Liver (tissue), 9 donors: ENCODE measurements around the gene LRRC36. TPM values are rescaled to one million over a fixed set of nuclear protein-coding genes. Genes with fewer than 3 reads are reported as not detected.

ENCODE experiments used
- DNase-seq: peaks from one replicate; pipeline ENCODE4 v3.0.0-alpha.2; 2017; ENCODE audit warnings: low spot score
- H3K27ac ChIP-seq, 2 donors: one replicate each; pipeline ENCODE4 v1.7.0; 2013; ENCODE audit warnings: inconsistent platforms in 2 of 2, low read length in 2 of 2, control low read depth in 1 of 2, low read depth in 1 of 2, mild to moderate bottlenecking in 1 of 2
- H3K27me3 ChIP-seq, 4 donors: one replicate each; pipeline versions ENCODE4 v1.6.1 to v1.7.0; 2013; ENCODE audit warnings: low read length in 3 of 4, inconsistent platforms in 1 of 4, mild to moderate bottlenecking in 1 of 4, moderate library complexity in 1 of 4; ENCODE audit not compliant: control insufficient read depth in 4 of 4, insufficient read depth in 4 of 4
- H3K36me3 ChIP-seq, 4 donors: one replicate each; pipeline versions ENCODE4 v1.6.1 to v1.7.0; 2013; ENCODE audit warnings: low read length in 3 of 4, mild to moderate bottlenecking in 3 of 4, low read depth in 1 of 4, moderate library complexity in 1 of 4; ENCODE audit not compliant: control insufficient read depth in 4 of 4, insufficient read depth in 3 of 4
- H3K4me1 ChIP-seq, 4 donors: one replicate each; pipeline versions ENCODE4 v1.6.1 to v1.7.0; 2013; ENCODE audit warnings: low read length in 3 of 4, mild to moderate bottlenecking in 3 of 4, moderate library complexity in 1 of 4; ENCODE audit not compliant: control insufficient read depth in 4 of 4, insufficient read depth in 4 of 4
- H3K4me3 ChIP-seq, 3 donors: one replicate each; pipeline versions ENCODE4 v1.6.1 to v1.7.0; 2013; ENCODE audit warnings: low read length in 3 of 3, control low read depth in 1 of 3, low read depth in 1 of 3, mild to moderate bottlenecking in 1 of 3
- H3K9ac ChIP-seq, 2 donors: one replicate each; pipeline ENCODE4 v1.7.0; 2013; ENCODE audit warnings: low read length in 2 of 2, mild to moderate bottlenecking in 2 of 2, moderate library complexity in 2 of 2, control low read depth in 1 of 2, low read depth in 1 of 2
- H3K9me3 ChIP-seq, 4 donors: one replicate each; pipeline versions ENCODE4 v1.6.1 to v1.7.0; 2013; ENCODE audit warnings: low read length in 3 of 4; ENCODE audit not compliant: control insufficient read depth in 4 of 4
- EGR1 ChIP-seq, 2 donors: IDR thresholded peaks; 2 replicates each; pipeline ENCODE4 v1.6.1; 2016 to 2018; ENCODE audit warnings: antibody characterized with exemption in 2 of 2, low read depth in 2 of 2
- FOXA1 ChIP-seq: IDR thresholded peaks from 2 replicates; pipeline ENCODE4 v1.6.1; 2016; ENCODE audit warnings: antibody characterized with exemption
- FOXA2 ChIP-seq: IDR thresholded peaks from 2 replicates; pipeline ENCODE4 v1.6.1; 2016; ENCODE audit warnings: antibody characterized with exemption
- GABPA ChIP-seq, 2 donors: IDR thresholded peaks in 1 of 2; conservative IDR thresholded peaks in 1 of 2; 2 replicates each; pipeline ENCODE4 v1.6.1; 2016; ENCODE audit warnings: antibody characterized with exemption in 2 of 2, mild to moderate bottlenecking in 1 of 2, moderate library complexity in 1 of 2
- HNF4A ChIP-seq, 2 donors: conservative IDR thresholded peaks; 2 replicates each; pipeline ENCODE4 v1.6.1; 2016; ENCODE audit warnings: antibody characterized with exemption in 2 of 2, mild to moderate bottlenecking in 2 of 2
- HNF4G ChIP-seq: IDR thresholded peaks from 2 replicates; pipeline ENCODE4 v1.6.1; 2016; ENCODE audit warnings: antibody characterized with exemption
- JUND ChIP-seq, 2 donors: IDR thresholded peaks; 2 replicates each; pipeline ENCODE4 v1.6.1; 2016; ENCODE audit warnings: antibody characterized with exemption in 2 of 2
- NR2F2 ChIP-seq: IDR thresholded peaks from 2 replicates; pipeline ENCODE4 v1.6.1; 2016; ENCODE audit warnings: antibody characterized with exemption
- RAD21 ChIP-seq, 2 donors: IDR thresholded peaks; 2 replicates each; pipeline ENCODE4 v1.6.1; 2016; ENCODE audit warnings: antibody characterized with exemption in 2 of 2, mild to moderate bottlenecking in 2 of 2
- SP1 ChIP-seq: IDR thresholded peaks from 2 replicates; pipeline ENCODE4 v1.6.1; 2018; ENCODE audit warnings: antibody characterized with exemption, mild to moderate bottlenecking
- TAF1 ChIP-seq: conservative IDR thresholded peaks from 2 replicates; pipeline ENCODE4 v1.6.1; 2016; ENCODE audit warnings: antibody characterized with exemption, mild to moderate bottlenecking
- YY1 ChIP-seq: IDR thresholded peaks from 2 replicates; pipeline ENCODE4 v1.6.1; 2016; ENCODE audit warnings: antibody characterized with exemption, mild to moderate bottlenecking
- WGBS: extraction: QIAGEN DNeasy Blood & Tissue Kit; methylation state at CpG from one replicate; pipeline ENCODE4 v1.1.7; 2013; 5-methylcytosine and 5-hydroxymethylcytosine counted together
- polyA plus RNA-seq, 2 donors: library from polyadenylated mRNA; stranded (reverse) in 1 of 2; unstranded in 1 of 2; fragments of 200-250 nt in 1 of 2; fragments of >200 nt in 1 of 2; fragmentation: Nextera tagmentation in 1 of 2; extraction: Ambion mirVana in 1 of 2; gene quantifications; one replicate each; pipeline versions ENCODE4 v1.2.1 to v1.2.3, GENCODE V29; 2013 to 2015
- total RNA-seq, 2 donors: library from RNA; depleted of rRNA; stranded (reverse); fragments of >200 nt; gene quantifications; one replicate each; pipeline ENCODE4 v1.2.3, GENCODE V29; 2014
- TF ChIP-seq, protein P1 (sequence below): IDR thresholded peaks from 2 replicates; pipeline ENCODE4 v1.6.1; 2016; ENCODE audit warnings: antibody characterized with exemption, mild to moderate bottlenecking
- TF ChIP-seq, protein P2 (sequence below): IDR thresholded peaks from 2 replicates; pipeline ENCODE4 v1.6.1; 2016; ENCODE audit warnings: antibody characterized with exemption
- TF ChIP-seq, protein P3 (sequence below): IDR thresholded peaks from 2 replicates; pipeline ENCODE4 v1.6.1; 2016; ENCODE audit warnings: antibody characterized with exemption
- TF ChIP-seq, protein P4 (sequence below): fragments of 150-350 bp; IDR thresholded peaks from 2 replicates; pipeline ENCODE4 v1.5.1; 2017; ENCODE audit warnings: improper control_type of control experiment, low read depth, low read length; ENCODE audit not compliant: missing input control
- TF ChIP-seq, protein P5 (sequence below): IDR thresholded peaks from 2 replicates; pipeline ENCODE4 v1.6.1; 2016; ENCODE audit warnings: antibody characterized with exemption
- donor health status: healthy.
- donor health status: healthy.
- donor health status: healthy.
- donor health status: healthy.
- donor health status: healthy.

Gene LRRC36
- total and polyA plus RNA-seq, 4 donors: 0.08 TPM; not detected in 3

DNA sequence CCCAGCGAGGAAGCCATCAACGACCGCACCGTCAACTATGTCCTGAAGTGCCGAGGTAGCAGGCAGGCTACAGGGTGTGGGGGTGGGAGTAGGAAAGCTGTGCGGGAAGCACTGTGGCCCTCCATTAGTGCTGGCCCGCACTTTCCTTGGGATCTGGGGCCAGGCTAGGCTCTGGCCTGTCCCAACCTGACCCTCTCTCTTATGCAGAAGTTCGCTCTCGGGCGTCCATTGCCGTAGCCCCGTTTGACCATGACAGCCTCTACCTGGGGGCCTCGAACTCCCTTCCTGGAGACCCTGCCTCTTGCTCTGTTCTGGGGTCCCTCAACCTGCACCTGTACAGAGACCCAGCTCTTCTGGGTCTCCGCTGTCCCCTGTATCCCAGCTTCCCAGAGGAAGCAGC lies 38.7 kb upstream of the LRRC36 start:
- no peaks in the 10 kb centered on the region for H3K9me3 ChIP-seq
- no peak overlapping the region for H3K27ac ChIP-seq
- no peaks in the 10 kb centered on the region for H3K36me3 ChIP-seq
- TF ChIP-seq, protein P1, sequence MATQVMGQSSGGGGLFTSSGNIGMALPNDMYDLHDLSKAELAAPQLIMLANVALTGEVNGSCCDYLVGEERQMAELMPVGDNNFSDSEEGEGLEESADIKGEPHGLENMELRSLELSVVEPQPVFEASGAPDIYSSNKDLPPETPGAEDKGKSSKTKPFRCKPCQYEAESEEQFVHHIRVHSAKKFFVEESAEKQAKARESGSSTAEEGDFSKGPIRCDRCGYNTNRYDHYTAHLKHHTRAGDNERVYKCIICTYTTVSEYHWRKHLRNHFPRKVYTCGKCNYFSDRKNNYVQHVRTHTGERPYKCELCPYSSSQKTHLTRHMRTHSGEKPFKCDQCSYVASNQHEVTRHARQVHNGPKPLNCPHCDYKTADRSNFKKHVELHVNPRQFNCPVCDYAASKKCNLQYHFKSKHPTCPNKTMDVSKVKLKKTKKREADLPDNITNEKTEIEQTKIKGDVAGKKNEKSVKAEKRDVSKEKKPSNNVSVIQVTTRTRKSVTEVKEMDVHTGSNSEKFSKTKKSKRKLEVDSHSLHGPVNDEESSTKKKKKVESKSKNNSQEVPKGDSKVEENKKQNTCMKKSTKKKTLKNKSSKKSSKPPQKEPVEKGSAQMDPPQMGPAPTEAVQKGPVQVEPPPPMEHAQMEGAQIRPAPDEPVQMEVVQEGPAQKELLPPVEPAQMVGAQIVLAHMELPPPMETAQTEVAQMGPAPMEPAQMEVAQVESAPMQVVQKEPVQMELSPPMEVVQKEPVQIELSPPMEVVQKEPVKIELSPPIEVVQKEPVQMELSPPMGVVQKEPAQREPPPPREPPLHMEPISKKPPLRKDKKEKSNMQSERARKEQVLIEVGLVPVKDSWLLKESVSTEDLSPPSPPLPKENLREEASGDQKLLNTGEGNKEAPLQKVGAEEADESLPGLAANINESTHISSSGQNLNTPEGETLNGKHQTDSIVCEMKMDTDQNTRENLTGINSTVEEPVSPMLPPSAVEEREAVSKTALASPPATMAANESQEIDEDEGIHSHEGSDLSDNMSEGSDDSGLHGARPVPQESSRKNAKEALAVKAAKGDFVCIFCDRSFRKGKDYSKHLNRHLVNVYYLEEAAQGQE: no peak
- TF ChIP-seq, protein P2, sequence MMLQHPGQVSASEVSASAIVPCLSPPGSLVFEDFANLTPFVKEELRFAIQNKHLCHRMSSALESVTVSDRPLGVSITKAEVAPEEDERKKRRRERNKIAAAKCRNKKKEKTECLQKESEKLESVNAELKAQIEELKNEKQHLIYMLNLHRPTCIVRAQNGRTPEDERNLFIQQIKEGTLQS: no peak
- TF ChIP-seq, protein P3, sequence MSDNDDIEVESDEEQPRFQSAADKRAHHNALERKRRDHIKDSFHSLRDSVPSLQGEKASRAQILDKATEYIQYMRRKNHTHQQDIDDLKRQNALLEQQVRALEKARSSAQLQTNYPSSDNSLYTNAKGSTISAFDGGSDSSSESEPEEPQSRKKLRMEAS: no peak
- TF ChIP-seq, protein P4, sequence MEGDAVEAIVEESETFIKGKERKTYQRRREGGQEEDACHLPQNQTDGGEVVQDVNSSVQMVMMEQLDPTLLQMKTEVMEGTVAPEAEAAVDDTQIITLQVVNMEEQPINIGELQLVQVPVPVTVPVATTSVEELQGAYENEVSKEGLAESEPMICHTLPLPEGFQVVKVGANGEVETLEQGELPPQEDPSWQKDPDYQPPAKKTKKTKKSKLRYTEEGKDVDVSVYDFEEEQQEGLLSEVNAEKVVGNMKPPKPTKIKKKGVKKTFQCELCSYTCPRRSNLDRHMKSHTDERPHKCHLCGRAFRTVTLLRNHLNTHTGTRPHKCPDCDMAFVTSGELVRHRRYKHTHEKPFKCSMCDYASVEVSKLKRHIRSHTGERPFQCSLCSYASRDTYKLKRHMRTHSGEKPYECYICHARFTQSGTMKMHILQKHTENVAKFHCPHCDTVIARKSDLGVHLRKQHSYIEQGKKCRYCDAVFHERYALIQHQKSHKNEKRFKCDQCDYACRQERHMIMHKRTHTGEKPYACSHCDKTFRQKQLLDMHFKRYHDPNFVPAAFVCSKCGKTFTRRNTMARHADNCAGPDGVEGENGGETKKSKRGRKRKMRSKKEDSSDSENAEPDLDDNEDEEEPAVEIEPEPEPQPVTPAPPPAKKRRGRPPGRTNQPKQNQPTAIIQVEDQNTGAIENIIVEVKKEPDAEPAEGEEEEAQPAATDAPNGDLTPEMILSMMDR: no peak
- TF ChIP-seq HNF4G: no peak
- no peak for TF ChIP-seq NR2F2
- no peak for TF ChIP-seq TAF1
- TF ChIP-seq SP1: no peak
- no peak for TF ChIP-seq RAD21 (IDR thresholded peaks at IDR 0.05)
- H3K27me3 ChIP-seq: no peaks in the 10 kb centered on the region
- DNase-seq: no peak
- peaks cover 0 to 2% (median 0%) of the 10 kb centered on the region in 4 donors for H3K4me1 ChIP-seq
- WGBS: 96% methylated on average over 14 of the region's 14 CpGs
- H3K9ac ChIP-seq: no peak overlapping the region
- H3K4me3 ChIP-seq: no peak overlapping the region

DNA sequence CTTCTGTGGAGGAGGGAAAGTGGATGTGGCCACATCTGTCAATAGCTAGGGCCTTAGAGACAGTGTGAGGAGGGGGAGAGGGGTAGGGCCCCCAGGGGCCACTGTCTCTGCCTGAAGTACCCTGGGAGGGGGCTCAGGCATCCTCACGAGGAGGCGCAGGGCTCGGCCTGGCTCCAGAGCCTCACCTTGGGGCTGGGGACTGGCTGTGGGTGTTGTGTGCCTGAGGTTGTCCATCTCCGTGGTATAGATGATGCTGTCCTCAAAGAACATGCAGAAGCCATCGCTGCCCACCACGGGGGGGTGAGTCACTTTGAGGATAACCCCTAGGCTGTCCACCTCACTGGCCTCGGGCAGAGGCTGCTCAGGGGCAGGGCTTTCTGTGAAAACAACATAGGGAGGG lies 35.2 kb upstream of the LRRC36 start:
- H3K4me3 ChIP-seq: no peak overlapping the region
- H3K9me3 ChIP-seq: no peaks in the 10 kb centered on the region
- no peak overlapping the region for H3K9ac ChIP-seq
- no peaks in the 10 kb centered on the region for H3K27me3 ChIP-seq
- DNase-seq: no peak
- WGBS: 75% methylated on average over 7 of the region's 7 CpGs
- H3K27ac ChIP-seq: no peak overlapping the region
- H3K36me3 ChIP-seq: no peaks in the 10 kb centered on the region
- H3K4me1 ChIP-seq: no peaks in the 10 kb centered on the region
- TF ChIP-seq TAF1 (no peak), EGR1 (IDR thresholded peaks at IDR 0.05; ENCODE audit: low read depth in 2 of 2) (no peak), NR2F2 (no peak), YY1 (no peak), FOXA2 (no peak), HNF4A (conservative IDR thresholded peaks at IDR 0.05) (no peak), FOXA1 (no peak), HNF4G (no peak), GABPA (IDR thresholded peaks at IDR 0.05 in 1 of 2, conservative IDR thresholded peaks at IDR 0.05 in 1 of 2) (no peak), JUND (IDR thresholded peaks at IDR 0.05) (no peak), RAD21 (IDR thresholded peaks at IDR 0.05) (no peak)
- TF ChIP-seq, protein P1: no peak
- TF ChIP-seq, protein P4: no peak
- TF ChIP-seq, protein P5, sequence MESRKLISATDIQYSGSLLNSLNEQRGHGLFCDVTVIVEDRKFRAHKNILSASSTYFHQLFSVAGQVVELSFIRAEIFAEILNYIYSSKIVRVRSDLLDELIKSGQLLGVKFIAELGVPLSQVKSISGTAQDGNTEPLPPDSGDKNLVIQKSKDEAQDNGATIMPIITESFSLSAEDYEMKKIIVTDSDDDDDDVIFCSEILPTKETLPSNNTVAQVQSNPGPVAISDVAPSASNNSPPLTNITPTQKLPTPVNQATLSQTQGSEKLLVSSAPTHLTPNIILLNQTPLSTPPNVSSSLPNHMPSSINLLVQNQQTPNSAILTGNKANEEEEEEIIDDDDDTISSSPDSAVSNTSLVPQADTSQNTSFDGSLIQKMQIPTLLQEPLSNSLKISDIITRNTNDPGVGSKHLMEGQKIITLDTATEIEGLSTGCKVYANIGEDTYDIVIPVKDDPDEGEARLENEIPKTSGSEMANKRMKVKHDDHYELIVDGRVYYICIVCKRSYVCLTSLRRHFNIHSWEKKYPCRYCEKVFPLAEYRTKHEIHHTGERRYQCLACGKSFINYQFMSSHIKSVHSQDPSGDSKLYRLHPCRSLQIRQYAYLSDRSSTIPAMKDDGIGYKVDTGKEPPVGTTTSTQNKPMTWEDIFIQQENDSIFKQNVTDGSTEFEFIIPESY: no peak
- TF ChIP-seq, protein P3: no peak
- TF ChIP-seq, protein P2: no peak
